Panc1 (cell line): ENCODE results near the gene PAWR.

Experiments used
- POLR2AphosphoS5 ChIP-seq: IDR thresholded peaks from 2 replicates; pipeline ENCODE4 v1.6.1; 2012; ENCODE audit warnings: mild to moderate bottlenecking, low read depth, low read length, moderate library complexity
- SIN3A ChIP-seq: IDR thresholded peaks from 2 replicates; pipeline ENCODE4 v1.6.1; 2012; ENCODE audit warnings: low read depth, mild to moderate bottlenecking, low read length, moderate library complexity, borderline replicate concordance; ENCODE audit not compliant: insufficient read depth
- TCF7L2 ChIP-seq: IDR thresholded peaks from 2 replicates; pipeline ENCODE4 v1.6.1; 2011; ENCODE audit warnings: mild to moderate bottlenecking, low read depth, low read length, inconsistent platforms
- TF ChIP-seq, protein P1 (sequence below): fragments of 450-650 bp; IDR thresholded peaks from 2 replicates; pipeline ENCODE4 v1.5.1; 2017; ENCODE audit warnings: mild to moderate bottlenecking
- TF ChIP-seq, protein P2 (sequence below), 2 experiments: IDR thresholded peaks; 2 replicates each; pipeline ENCODE4 v1.6.1; 2011 to 2012; ENCODE audit warnings: low read depth in 2 of 2, control low read depth in 1 of 2, low read length in 1 of 2, mild to moderate bottlenecking in 1 of 2, moderate library complexity in 1 of 2; ENCODE audit not compliant: insufficient read depth in 1 of 2

DNA sequence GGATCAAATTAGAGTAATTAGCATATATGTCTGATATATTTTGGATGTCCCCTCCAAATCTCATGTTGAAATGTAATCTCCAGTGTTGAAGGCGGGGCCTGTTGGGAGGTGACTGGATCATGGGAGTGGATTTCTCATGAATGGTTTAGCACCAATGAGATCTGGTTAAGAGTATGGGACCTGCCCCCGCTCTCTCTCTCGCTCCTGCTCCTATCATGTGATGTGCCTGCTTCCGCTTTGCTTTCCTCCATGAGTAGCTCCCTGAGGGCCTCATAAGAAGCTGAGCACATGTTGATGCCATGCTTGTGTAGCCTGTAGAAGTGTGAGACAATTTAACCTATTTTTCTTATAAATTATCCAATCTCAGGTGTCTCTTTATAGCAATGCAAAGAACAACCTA, 73.1 kb downstream of the PAWR start:
- TF ChIP-seq, protein P1, sequence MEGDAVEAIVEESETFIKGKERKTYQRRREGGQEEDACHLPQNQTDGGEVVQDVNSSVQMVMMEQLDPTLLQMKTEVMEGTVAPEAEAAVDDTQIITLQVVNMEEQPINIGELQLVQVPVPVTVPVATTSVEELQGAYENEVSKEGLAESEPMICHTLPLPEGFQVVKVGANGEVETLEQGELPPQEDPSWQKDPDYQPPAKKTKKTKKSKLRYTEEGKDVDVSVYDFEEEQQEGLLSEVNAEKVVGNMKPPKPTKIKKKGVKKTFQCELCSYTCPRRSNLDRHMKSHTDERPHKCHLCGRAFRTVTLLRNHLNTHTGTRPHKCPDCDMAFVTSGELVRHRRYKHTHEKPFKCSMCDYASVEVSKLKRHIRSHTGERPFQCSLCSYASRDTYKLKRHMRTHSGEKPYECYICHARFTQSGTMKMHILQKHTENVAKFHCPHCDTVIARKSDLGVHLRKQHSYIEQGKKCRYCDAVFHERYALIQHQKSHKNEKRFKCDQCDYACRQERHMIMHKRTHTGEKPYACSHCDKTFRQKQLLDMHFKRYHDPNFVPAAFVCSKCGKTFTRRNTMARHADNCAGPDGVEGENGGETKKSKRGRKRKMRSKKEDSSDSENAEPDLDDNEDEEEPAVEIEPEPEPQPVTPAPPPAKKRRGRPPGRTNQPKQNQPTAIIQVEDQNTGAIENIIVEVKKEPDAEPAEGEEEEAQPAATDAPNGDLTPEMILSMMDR, result no peak
- TF ChIP-seq SIN3A (no peak), POLR2AphosphoS5 (no peak), TCF7L2 (no peak)
- TF ChIP-seq, protein P2, sequence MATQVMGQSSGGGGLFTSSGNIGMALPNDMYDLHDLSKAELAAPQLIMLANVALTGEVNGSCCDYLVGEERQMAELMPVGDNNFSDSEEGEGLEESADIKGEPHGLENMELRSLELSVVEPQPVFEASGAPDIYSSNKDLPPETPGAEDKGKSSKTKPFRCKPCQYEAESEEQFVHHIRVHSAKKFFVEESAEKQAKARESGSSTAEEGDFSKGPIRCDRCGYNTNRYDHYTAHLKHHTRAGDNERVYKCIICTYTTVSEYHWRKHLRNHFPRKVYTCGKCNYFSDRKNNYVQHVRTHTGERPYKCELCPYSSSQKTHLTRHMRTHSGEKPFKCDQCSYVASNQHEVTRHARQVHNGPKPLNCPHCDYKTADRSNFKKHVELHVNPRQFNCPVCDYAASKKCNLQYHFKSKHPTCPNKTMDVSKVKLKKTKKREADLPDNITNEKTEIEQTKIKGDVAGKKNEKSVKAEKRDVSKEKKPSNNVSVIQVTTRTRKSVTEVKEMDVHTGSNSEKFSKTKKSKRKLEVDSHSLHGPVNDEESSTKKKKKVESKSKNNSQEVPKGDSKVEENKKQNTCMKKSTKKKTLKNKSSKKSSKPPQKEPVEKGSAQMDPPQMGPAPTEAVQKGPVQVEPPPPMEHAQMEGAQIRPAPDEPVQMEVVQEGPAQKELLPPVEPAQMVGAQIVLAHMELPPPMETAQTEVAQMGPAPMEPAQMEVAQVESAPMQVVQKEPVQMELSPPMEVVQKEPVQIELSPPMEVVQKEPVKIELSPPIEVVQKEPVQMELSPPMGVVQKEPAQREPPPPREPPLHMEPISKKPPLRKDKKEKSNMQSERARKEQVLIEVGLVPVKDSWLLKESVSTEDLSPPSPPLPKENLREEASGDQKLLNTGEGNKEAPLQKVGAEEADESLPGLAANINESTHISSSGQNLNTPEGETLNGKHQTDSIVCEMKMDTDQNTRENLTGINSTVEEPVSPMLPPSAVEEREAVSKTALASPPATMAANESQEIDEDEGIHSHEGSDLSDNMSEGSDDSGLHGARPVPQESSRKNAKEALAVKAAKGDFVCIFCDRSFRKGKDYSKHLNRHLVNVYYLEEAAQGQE (IDR thresholded peaks at IDR 0.05; ENCODE audit: insufficient read depth in 1 of 2, low read depth in 2 of 2, low read length in 1 of 2), result no peak
